GM21367 (cell line): ENCODE measurements around the gene EIF4B.
A peak's percentile ranks its signal among the peaks of the same experiment; 100 is the strongest.

Source experiments
- ATAC-seq: cut with Tn5 transposase; IDR thresholded peaks from one replicate; pipeline ENCODE4 v1.9.1; 2021; ENCODE audit not compliant: unreplicated experiment

The EIF4B gene

DNA sequence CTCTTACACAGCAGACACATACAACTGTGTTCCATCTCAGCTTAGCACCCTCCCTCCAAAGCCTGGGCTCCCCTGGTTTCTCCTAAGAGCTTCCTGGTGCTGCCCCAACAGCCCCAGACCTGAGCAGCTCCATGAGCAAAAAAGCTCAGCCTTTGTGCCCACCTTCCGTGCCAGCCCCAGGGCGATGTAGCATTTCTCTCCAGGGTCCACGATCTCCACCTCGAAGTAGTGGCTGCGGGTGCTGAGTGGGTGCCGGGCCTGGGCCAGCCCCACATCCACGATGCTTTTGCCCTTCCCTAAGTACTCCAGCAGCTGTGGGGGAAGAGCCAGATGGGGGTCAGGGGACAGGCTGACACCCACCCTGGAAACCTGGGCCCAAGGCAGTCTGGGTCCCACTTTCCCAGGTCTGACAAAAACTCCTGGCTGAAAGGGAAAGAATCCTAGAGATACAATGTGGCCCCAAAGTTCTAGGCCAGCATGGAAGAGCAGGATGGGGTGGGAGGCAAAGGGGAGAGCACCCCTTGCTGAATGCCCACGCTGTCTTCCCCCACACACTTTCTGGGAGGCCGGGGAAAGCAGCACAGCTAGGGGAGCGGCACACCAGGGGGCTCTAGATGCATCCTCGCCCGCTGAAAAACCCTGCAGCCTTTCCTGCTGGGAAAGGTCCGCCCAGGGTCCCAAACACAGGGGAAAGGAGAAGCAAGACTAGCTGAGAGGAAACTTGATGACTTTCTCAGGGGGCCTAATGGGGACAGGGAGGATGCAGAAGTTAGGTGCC is 61.9 kb downstream of the EIF4B start:
- ATAC-seq = no peak

GRCh38 chr12:53068811-53069585 is 62.7 kb downstream of the EIF4B start:
- no peak for ATAC-seq

DNA sequence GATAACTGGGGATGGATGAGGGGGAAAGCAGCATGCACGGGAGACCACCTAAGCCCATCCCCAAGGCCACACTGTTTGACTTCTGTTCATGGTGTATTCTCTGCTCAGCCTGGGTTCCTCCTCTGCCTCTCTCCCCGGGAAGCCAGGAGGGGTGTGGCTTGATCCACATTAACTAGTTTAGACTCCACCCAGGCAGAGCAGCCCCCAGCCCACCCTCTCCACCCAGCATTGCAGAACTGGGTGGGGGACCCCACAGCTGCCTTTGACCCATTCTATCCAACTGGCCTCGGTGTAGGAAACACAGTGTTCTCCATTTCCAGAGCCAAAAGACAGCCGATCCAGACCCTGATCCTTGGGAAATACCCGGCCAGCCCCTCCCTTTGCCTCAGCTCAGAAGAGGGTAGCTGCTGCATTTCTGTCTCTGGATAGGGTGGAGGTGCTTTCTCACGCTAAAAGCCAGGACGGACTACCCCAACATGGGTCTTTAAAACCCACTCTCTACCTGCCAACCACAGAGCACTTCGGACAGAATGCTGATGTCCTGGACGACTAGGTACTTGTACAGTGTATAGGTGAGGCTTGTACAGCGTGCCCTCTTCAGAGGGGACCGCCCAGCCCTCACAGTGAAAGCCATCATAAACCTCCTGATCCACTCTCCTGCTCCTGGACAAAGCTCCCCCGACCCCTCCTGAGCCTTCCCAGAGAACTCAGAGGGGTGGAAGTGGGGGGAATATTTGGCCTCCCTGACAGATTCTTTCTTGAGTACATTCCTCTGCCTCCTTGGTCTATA is 63.6 kb downstream of the EIF4B start:
- no peak for ATAC-seq

GRCh38 chr12:53070877-53071492 is 64.7 kb downstream of the EIF4B start:
- no peak for ATAC-seq

DNA sequence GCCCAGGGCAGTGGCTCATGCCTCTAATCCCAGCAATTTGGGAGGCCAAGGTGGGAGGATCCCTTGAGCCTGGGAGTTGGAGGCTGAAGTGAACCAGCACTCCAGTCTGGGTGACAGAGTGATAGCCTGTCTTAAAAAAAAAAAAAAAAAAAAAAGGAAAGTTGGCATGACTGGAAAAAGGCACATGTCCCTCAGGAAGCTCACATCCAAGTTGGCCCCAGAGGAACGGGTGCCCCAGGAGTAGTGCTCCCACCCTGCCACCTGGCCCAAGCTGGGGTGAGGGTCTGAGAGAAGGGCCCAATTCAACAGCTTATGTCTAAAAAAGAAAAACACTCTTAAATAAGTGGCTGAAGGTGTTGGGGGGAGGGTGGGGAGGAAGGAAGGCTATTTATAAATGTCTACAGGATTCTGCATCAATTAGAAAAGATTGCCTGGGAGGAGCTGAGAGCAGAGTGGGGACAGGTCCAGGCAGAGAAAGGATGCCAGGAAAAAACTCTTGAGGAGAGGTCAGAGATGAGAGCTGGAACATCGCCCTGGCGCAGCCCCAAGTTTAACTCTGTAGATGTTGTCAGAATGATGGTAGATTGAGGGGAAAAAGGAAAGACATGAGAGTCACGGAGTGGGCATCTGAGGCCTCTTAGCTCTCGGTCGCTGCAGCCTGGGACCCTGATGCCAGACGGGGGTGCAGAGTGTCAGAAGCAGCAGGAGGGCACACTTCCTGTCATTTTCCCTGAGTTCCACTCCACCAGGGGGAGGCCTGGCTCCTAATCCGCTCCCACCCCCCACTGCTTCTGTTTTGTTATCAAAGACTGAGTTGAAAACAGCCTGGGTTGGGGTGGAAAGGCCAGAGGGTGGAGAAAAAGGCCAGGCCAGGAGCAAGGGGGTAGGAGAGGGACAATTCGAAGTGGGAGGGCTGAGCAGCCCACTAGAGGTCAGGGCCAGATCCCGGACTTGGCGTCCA is 65.6 kb downstream of the EIF4B start:
- no peak for ATAC-seq

- ATAC-seq = no peak
Measured at GRCh38 chr12:53073881-53074280, 67.6 kb downstream of the EIF4B start.

DNA sequence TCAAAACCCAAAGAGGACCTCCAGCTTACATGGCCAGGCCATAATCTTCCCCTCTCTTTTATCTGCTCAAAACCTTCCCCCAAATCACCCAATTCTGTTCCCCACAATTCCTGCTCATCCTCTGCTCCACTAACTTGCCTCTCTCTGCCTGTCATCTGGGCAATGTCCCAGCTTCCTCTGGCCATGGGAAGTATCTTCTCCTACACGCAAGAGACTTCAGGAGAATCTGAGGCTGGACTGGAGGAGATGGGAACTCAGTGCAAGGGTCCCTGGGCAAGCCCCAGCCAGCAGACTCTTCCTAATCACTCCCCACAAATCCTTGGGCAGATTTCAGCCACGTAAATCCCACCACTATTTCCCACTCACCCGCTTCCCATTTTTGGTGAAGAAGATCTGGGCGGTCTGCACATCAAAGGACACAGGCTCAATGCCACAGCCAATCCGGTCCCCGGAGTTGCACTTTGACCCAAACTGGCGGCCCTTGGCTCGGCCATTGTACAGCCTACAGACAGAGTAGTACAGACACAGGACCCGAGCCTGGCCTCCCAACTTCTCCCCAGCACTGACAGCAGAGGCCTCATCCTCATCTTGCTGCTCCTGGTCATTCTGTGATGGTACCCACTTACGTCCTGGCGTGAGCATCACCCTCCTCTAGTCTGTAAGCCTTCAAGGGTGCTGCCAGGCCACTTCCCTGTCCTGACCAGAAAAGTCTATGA is 68.2 kb downstream of the EIF4B start:
- ATAC-seq = no peak

GRCh38 chr12:53074999-53075370 is 68.7 kb downstream of the EIF4B start:
- no peak for ATAC-seq

DNA sequence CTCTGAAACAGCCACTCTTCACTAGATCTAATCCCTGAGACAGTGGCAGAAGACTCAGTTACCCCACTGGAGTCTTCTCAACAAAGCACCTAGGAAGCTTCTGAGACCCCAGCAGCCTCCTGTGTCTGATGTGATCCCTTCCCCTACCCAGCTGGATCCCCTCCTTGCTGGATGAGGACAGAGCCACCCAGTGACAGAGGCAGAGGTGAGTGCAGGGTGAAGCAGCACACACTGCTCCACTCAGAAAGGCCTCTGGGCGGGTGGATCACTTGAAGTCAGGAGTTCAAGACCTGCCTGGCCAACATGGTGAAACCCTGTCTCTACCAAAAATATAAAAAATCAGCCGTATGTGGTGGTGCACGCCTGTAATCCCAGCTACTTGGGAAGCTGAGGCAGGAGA is 70.2 kb downstream of the EIF4B start:
- ATAC-seq = no peak

DNA sequence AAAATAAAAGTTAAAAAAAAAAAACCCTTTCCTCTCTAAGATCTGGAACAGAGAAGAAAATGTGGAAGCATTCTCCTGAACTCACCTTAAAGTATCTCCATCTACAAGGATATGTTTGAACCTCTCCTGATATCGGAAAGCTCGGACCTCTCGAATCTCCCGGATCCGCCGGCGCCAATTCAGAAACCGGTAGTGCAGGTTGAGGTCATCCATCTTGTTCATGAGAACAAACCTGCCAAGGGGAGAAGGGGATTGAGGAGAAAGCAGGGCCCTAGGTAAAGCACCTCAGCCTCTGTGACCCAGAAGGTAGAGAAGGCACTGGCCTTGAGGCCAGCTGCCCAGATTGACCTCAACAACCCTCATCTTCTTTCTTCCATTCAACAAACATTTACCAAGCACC is 70.8 kb downstream of the EIF4B start:
- no peak for ATAC-seq

GRCh38 chr12:53078425-53079225 is 72.4 kb downstream of the EIF4B start:
- peak; percentile 9 for ATAC-seq

- ATAC-seq = peak; percentile 97
Measured at GRCh38 chr12:53079226-53080117, 73.2 kb downstream of the EIF4B start, which contains the start of gene SPRYD3. Gene SPRYD3, minus strand, starts transcription at chr12:53079390. Its CDS starts 57 bp downstream, at chr12:53079333.

DNA sequence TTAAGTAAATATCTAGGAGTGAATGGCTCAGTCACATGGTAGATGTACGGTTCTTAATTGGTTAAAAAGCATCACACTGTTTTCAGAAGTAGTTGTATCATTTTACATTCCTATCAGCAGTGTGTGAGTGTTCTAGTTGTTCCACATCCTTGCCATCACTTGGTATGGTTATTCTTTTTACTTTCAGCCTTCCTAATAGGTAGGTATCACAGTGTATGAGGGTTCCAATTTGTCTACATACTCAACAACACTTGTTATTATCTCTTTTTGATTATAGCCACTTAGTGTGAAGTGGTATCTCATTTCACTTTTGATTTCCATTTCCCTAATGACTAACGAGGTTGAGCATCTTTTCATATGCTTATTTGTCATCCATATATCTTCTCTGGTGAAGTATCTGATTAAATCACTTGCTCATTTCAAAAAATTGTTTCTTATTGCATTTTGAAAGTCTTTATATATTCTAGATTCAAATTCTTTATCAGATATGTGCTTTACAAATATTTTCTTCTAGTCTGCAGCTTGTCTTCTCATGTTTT is 76.5 kb downstream of the EIF4B start:
- ATAC-seq = no peak

DNA sequence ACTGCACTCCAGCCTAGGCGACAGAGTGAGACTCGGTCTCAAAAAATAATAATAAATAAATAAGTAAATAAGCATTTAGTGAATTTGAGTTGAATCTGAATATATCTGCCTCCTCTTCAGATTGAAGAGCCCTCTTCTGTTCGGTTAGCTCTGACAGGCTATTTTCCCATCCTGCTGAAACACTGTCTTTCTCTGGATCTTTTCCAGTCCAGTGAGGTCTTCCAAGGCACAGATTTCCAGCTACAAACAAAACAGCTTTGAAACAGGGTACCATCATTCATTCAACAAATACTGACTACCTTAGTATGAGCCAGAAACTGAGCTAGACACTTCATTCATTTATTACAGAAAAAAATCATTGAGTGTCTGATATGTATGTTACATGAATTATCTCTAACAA is 80.1 kb downstream of the EIF4B start:
- ATAC-seq = no peak

GRCh38 chr12:53090105-53090504 is 83.8 kb downstream of the EIF4B start:
- ATAC-seq = no peak

DNA sequence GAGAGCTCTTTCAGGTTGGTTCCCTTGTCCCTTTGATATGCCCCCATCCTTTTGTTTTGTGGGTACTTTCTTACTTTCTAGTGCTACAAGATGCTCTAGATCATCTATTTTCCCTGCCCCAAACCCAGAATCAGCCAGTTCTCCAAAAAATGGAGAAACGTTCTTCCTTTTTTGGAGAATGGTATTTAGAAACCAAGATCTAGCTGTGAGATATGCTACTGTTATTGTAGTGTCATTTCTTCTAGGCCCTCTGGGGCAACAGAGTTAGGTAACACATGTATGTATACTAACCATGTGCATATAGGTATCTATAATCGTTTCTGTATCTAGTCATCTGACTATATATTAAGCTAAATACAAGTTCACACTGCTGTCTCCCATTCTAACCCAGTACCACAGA is 84.3 kb downstream of the EIF4B start:
- no peak for ATAC-seq

GRCh38 chr12:53091756-53092155 is 85.5 kb downstream of the EIF4B start:
- ATAC-seq = no peak
